ENCODE data around the gene CHAT.

Gene CHAT

GRCh38 chr10:49654036-49654693, 40.3 kb downstream of the CHAT start:
- ChIA-PET POLR2A (ENCODE audit: low non-redundant PET) (no interaction called here), CTCF (interaction anchor here (0.6 kb wide), 1 partner anchor 9 kb away, joined by 3 read pairs; no protein-coding TSS in a partner anchor)
- no peak for TF ChIP-seq CTCF (conservative IDR thresholded peaks at IDR 0.05; ENCODE audit: low read depth)
- DNase-seq (ENCODE audit: low spot score): no peak
- no peak overlapping the region for H3K27ac ChIP-seq

GRCh38 chr10:49655099-49655498, 41.3 kb downstream of the CHAT start:
- DNase-seq (ENCODE audit: low spot score): no peak
- ChIA-PET POLR2A (ENCODE audit: low non-redundant PET) (no interaction called here), CTCF (interaction anchor here (0.5 kb wide), 1 partner anchor 1005 kb away, joined by 3 read pairs; no protein-coding TSS in a partner anchor)
- H3K27ac ChIP-seq: no peak overlapping the region
- TF ChIP-seq CTCF (conservative IDR thresholded peaks at IDR 0.05; ENCODE audit: low read depth): no peak

- CTCF ChIA-PET: interaction anchor here (0.6 kb wide), 1 partner anchor 151 kb away, joined by 8 read pairs; no protein-coding TSS in a partner anchor
These were observed 43.1 kb downstream of the CHAT start for GRCh38 chr10:49656845-49657493.

GRCh38 chr10:49657606-49658005, 43.8 kb downstream of the CHAT start:
- POLR2A ChIA-PET (ENCODE audit: low non-redundant PET): no interaction called here

More at GRCh38 chr10:49656845-49657493, 43.1 kb downstream of the CHAT start:
- POLR2A ChIA-PET (ENCODE audit: low non-redundant PET): no interaction called here
- TF ChIP-seq CTCF (conservative IDR thresholded peaks at IDR 0.05; ENCODE audit: low read depth): no peak
- H3K27ac ChIP-seq: peak overlapping the region; percentile 26; the same call in 1 of the 2 replicates
- no peak for DNase-seq (ENCODE audit: low spot score)

GRCh38 chr10:49661140-49661856, 47.5 kb downstream of the CHAT start:
- H3K27ac ChIP-seq: no peak overlapping the region
- POLR2A ChIA-PET (ENCODE audit: low non-redundant PET): no interaction called here
- CTCF ChIA-PET: no interaction called here
- TF ChIP-seq CTCF (conservative IDR thresholded peaks at IDR 0.05; ENCODE audit: low read depth): no peak
- DNase-seq (ENCODE audit: low spot score): peak; percentile 59

More at GRCh38 chr10:49657606-49658005, 43.8 kb downstream of the CHAT start:
- no peak for DNase-seq (ENCODE audit: low spot score)
- H3K27ac ChIP-seq: no peak overlapping the region
- no peak for TF ChIP-seq CTCF (conservative IDR thresholded peaks at IDR 0.05; ENCODE audit: low read depth)
- CTCF ChIA-PET: no interaction called here

GRCh38 chr10:49662169-49662830, 48.5 kb downstream of the CHAT start:
- CTCF ChIA-PET: no interaction called here
- no peak for TF ChIP-seq CTCF (conservative IDR thresholded peaks at IDR 0.05; ENCODE audit: low read depth)
- no peak overlapping the region for H3K27ac ChIP-seq
- POLR2A ChIA-PET (ENCODE audit: low non-redundant PET): no interaction called here
- DNase-seq (ENCODE audit: low spot score): no peak
